Activated CD4-positive, alpha-beta T cell treated with anti-CD3 and anti-CD28 coated beads for 36 hours (primary cell): ENCODE results near the gene DLGAP4. TPM values are rescaled to one million over a fixed set of nuclear protein-coding genes. Genes with fewer than 3 reads are reported as not detected.
A peak's percentile ranks its signal among the peaks of the same experiment; 100 is the strongest.

Source experiments
- ATAC-seq: fragments of 200-7000 bp; cut with Tn5 transposase; one replicate; pipeline ENCODE4 v1.10.0; 2021; ENCODE audit warnings: mild to moderate bottlenecking, moderate library complexity
- CTCF ChIA-PET: fragments of 350-600 bp; sonication (Branson Sonifier 250); formaldehyde crosslinking; loops from one replicate; lab custom pipeline; 2021; ENCODE audit warnings: antibody characterized with exemption; lab: Charles Lee
- POLR2A ChIA-PET: fragments of 350-600 bp; sonication (Branson Sonifier 250); formaldehyde crosslinking; loops from one replicate; lab custom pipeline; 2021; ENCODE audit warnings: antibody characterized with exemption, inconsistent platforms; lab: Charles Lee
- DNase-seq: peaks from one replicate; pipeline ENCODE4 v3.0.0-alpha.2; 2020
- H3K27ac Mint-ChIP-seq: one replicate; pipeline ENCODE4 v1.8.0; 2021; ENCODE audit warnings: mixed read lengths
- H3K27me3 Mint-ChIP-seq: one replicate; pipeline ENCODE4 v1.8.0; 2021; ENCODE audit warnings: mixed read lengths
- H3K36me3 Mint-ChIP-seq: one replicate; pipeline ENCODE4 v1.8.0; 2021; ENCODE audit warnings: low read depth, mixed read lengths
- H3K4me1 Mint-ChIP-seq: one replicate; pipeline ENCODE4 v1.8.0; 2021; ENCODE audit warnings: mixed read lengths
- H3K4me3 Mint-ChIP-seq: one replicate; pipeline ENCODE4 v1.8.0; 2021; ENCODE audit warnings: mild to moderate bottlenecking, moderate library complexity, mixed read lengths
- H3K9me3 Mint-ChIP-seq: one replicate; pipeline ENCODE4 v1.8.0; 2021; ENCODE audit warnings: low read depth, mixed read lengths
- intact Hi-C, 2 experiments: fragments of 100-400 bp; cut with DNase I in 1 of 2; cut with micrococcal nuclease in 1 of 2; formaldehyde crosslinking; loops; one replicate each; pipeline versions ENCODE4 v1.14.2 to v1.15.1; 2022 to 2024; cut with DNase I, micrococcal nuclease
- total RNA-seq, 2 experiments: library from RNA; stranded (reverse); gene quantifications; one replicate each; pipeline ENCODE4 v1.2.3, GENCODE V29; 2021

DLGAP4 gene
- total RNA-seq, 2 experiments from 2014 or later, result 19.0 to 21.8 TPM

DNA sequence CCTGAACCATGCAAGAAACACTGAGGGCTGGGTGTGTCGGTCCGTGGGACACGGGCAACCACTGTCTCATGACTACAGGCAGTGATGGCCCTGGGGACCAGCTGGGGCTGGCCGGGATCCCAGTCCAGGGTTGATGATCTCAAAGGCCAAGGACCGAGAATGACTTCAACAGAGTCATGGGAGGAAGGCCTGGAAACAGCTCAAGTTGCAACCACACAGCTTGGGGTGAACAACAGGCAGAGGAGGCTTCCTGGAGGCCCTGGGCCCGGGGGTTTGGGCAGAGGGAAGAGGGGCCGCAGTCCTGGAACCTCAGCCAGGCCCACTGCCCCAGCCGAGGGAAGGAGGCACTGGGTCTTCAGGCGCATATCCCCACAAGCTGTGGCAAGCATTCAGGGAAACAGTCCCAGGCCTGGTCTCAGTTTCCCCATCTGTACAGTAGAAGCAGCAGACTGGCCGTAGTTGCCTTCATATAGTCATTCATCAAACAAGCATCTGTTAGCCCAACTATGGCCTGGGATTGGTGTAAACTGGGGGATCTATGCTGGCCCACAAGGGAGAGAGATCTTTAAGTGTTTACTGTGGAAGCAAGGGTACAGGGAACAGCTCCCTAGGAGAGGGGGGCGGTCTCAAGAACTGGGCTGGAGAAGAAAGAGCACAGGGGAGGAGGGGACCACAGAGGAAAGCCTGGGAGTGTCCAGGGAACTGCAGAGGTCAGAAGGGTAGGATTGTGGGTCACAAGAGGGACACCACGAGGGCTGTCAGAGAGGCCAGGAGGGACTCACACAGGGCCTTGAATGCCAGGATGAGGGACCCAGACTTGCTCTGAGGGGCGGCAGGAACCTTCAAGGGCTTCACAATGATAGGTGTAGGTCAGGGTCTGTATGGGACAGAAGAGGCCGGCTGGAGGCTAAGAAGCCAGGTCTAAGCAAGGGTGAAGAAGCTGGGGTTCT lies 237.3 kb downstream of the DLGAP4 start:
- H3K4me1 Mint-ChIP-seq, result no peaks in the 10 kb centered on the region
- ATAC-seq (no peak), DNase-seq (no peak)
- H3K27me3 Mint-ChIP-seq, result peaks cover 2% of the 10 kb centered on the region
- H3K4me3 Mint-ChIP-seq, result no peak overlapping the region
- H3K9me3 Mint-ChIP-seq, result no peaks in the 10 kb centered on the region
- POLR2A ChIA-PET, result no interaction called here
- H3K36me3 Mint-ChIP-seq, result no peaks in the 10 kb centered on the region
- H3K27ac Mint-ChIP-seq, result no peak overlapping the region
- intact Hi-C loops, result no loop called here
- CTCF ChIA-PET, result no interaction called here

DNA sequence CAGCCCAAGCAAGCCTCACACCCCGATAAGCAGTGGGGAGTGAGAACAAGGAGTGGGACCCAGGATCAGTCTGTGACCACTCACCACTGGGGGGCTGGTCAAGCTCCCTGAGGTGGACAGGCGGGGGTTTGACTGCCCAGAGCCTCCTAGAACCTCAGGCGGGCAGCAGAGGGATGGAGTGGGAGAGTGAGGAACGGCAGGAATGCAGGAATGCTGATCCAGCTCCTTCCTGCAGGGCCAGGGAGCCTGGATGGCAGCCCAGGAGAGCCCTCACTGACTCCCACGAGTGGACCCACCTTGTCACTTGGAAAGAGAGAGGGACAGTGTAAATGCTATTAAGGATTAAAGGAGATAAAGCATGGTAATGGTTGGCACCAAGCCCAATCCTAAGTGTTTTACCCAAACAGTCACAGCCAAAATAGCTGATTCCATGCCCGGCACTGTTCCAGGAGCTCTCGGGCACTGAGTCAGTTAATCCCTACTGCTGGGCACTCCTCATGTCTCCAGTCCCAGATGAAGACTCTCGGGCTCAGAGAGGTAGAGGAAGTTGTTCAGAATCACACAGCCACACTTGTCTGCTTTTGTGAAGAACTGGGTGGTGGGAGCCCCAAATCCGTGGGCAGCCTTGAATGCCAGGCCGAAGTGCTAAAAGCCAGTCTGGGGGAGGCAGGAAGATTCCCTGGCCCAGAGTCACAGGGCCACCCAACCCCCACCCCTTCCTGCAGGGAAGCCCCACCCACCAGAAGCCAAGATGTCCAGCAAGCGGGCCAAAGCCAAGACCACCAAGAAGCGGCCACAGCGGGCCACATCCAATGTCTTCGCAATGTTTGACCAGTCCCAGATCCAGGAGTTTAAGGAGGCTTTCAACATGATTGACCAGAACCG lies 238.2 kb downstream of the DLGAP4 start:
- H3K36me3 Mint-ChIP-seq, result no peaks in the 10 kb centered on the region
- H3K27me3 Mint-ChIP-seq, result peaks cover 2% of the 10 kb centered on the region
- no peaks in the 10 kb centered on the region for H3K4me1 Mint-ChIP-seq
- no peak for ATAC-seq
- no peak for DNase-seq
- H3K9me3 Mint-ChIP-seq, result no peaks in the 10 kb centered on the region
- ChIA-PET POLR2A (no interaction called here), CTCF (no interaction called here)
- no peak overlapping the region for H3K27ac Mint-ChIP-seq
- H3K4me3 Mint-ChIP-seq, result no peak overlapping the region
- intact Hi-C loops, result no loop called here

- DNase-seq (no peak), ATAC-seq (no peak)
- POLR2A ChIA-PET, result no interaction called here
- Mint-ChIP-seq H3K36me3 (no peaks in the 10 kb centered on the region), H3K27me3 (no peaks in the 10 kb centered on the region), H3K4me3 (no peak overlapping the region), H3K27ac (peak overlapping the region; percentile 37), H3K9me3 (no peaks in the 10 kb centered on the region), H3K4me1 (no peaks in the 10 kb centered on the region)
- CTCF ChIA-PET, result interaction anchor here (0.6 kb wide), 2 partner anchors 28 to 289 kb away, joined by 3 read pairs; no protein-coding TSS in a partner anchor
- intact Hi-C loops, result no loop called here
Measured at GRCh38 chr20:36546111-36546736, 240.1 kb downstream of the DLGAP4 start.

- Mint-ChIP-seq H3K27ac (no peak overlapping the region), H3K4me1 (no peaks in the 10 kb centered on the region), H3K36me3 (no peaks in the 10 kb centered on the region), H3K27me3 (no peaks in the 10 kb centered on the region), H3K4me3 (no peak overlapping the region), H3K9me3 (no peaks in the 10 kb centered on the region)
- intact Hi-C loops, result no loop called here
- POLR2A ChIA-PET, result no interaction called here
- no peak for DNase-seq
- CTCF ChIA-PET, result no interaction called here
- ATAC-seq, result no peak
Measured at GRCh38 chr20:36547186-36548005, 241.3 kb downstream of the DLGAP4 start.

DNA sequence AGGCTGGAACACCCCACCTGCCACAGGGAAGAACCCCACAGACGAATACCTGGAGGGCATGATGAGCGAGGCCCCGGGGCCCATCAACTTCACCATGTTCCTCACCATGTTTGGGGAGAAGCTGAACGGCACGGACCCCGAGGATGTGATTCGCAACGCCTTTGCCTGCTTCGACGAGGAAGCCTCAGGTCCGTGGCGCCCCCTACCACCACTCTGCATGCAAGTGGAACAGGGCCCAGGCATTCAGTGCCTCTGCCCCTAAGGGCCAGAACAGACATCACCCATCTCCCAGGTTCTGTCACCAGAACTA lies 241.8 kb downstream of the DLGAP4 start:
- Mint-ChIP-seq H3K4me3 (no peak overlapping the region), H3K9me3 (no peaks in the 10 kb centered on the region), H3K27ac (no peak overlapping the region), H3K27me3 (no peaks in the 10 kb centered on the region), H3K4me1 (no peaks in the 10 kb centered on the region), H3K36me3 (no peaks in the 10 kb centered on the region)
- intact Hi-C loops, result no loop called here
- ATAC-seq, result no peak
- ChIA-PET POLR2A (no interaction called here), CTCF (interaction anchor here (0.6 kb wide), 1 partner anchor 110 kb away, joined by 7 read pairs; no protein-coding TSS in a partner anchor)
- DNase-seq, result peak; percentile 26

DNA sequence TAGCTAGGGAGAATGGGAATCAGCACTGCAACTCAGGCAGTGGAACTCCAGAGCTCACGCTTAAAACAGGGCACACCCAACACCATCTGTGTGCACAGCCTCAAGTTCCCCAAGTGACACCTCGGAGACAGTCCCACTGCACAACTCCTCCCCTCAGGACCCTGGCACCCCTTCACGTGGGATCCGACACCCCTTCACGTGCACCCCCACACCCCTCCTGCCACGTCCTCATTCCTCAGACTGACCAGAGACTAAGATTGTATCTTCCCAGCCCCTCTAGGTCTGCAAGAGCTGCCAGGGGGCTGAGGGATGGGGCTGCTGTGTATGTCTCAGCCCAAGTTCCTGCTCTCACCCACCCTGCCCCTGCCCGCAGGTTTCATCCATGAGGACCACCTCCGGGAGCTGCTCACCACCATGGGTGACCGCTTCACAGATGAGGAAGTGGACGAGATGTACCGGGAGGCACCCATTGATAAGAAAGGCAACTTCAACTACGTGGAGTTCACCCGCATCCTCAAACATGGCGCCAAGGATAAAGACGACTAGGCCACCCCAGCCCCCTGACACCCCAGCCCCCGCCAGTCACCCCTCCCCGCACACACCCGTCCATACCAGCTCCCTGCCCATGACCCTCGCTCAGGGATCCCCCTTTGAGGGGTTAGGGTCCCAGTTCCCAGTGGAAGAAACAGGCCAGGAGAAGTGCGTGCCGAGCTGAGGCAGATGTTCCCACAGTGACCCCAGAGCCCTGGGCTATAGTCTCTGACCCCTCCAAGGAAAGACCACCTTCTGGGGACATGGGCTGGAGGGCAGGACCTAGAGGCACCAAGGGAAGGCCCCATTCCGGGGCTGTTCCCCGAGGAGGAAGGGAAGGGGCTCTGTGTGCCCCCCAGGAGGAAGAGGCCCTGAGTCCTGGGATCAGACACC lies 242.8 kb downstream of the DLGAP4 start:
- intact Hi-C loops, result no loop called here
- Mint-ChIP-seq H3K4me1 (no peaks in the 10 kb centered on the region), H3K4me3 (no peak overlapping the region), H3K27ac (no peak overlapping the region), H3K36me3 (no peaks in the 10 kb centered on the region), H3K9me3 (no peaks in the 10 kb centered on the region), H3K27me3 (no peaks in the 10 kb centered on the region)
- no peak for ATAC-seq
- CTCF ChIA-PET, result no interaction called here
- no peak for DNase-seq
- POLR2A ChIA-PET, result no interaction called here

- ChIA-PET CTCF (no interaction called here), POLR2A (no interaction called here)
- DNase-seq (no peak), ATAC-seq (no peak)
- Mint-ChIP-seq H3K36me3 (no peaks in the 10 kb centered on the region), H3K27ac (no peak overlapping the region), H3K4me1 (no peaks in the 10 kb centered on the region), H3K4me3 (no peak overlapping the region), H3K9me3 (no peaks in the 10 kb centered on the region), H3K27me3 (no peaks in the 10 kb centered on the region)
- intact Hi-C loops, result no loop called here
Measured at GRCh38 chr20:36549628-36549941, 243.4 kb downstream of the DLGAP4 start.

GRCh38 chr20:36549942-36550789 lies 244.0 kb downstream of the DLGAP4 start:
- H3K27me3 Mint-ChIP-seq, result no peaks in the 10 kb centered on the region
- H3K27ac Mint-ChIP-seq, result no peak overlapping the region
- intact Hi-C loops, result loop anchor here in 1 of 2 experiments (10.0 kb wide), 1 partner anchor 335 kb away; no protein-coding TSS in a partner anchor
- ATAC-seq (no peak), DNase-seq (no peak)
- no peaks in the 10 kb centered on the region for H3K9me3 Mint-ChIP-seq
- no peaks in the 10 kb centered on the region for H3K4me1 Mint-ChIP-seq
- CTCF ChIA-PET, result no interaction called here
- POLR2A ChIA-PET, result no interaction called here
- no peaks in the 10 kb centered on the region for H3K36me3 Mint-ChIP-seq
- H3K4me3 Mint-ChIP-seq, result no peak overlapping the region

GRCh38 chr20:36550790-36551299 lies 244.7 kb downstream of the DLGAP4 start:
- no peaks in the 10 kb centered on the region for H3K27me3 Mint-ChIP-seq
- intact Hi-C loops, result loop anchor here in 1 of 2 experiments (10.0 kb wide), 1 partner anchor 334 kb away; no protein-coding TSS in a partner anchor
- H3K9me3 Mint-ChIP-seq, result no peaks in the 10 kb centered on the region
- no peak overlapping the region for H3K27ac Mint-ChIP-seq
- POLR2A ChIA-PET, result no interaction called here
- no peaks in the 10 kb centered on the region for H3K4me1 Mint-ChIP-seq
- no peak for DNase-seq
- H3K4me3 Mint-ChIP-seq, result no peak overlapping the region
- CTCF ChIA-PET, result interaction anchor here (0.6 to 0.8 kb wide), 3 partner anchors 95 to 258 kb away, joined by 3 to 4 read pairs (median 3); partner anchors contain the start of gene SLA2
- ATAC-seq, result no peak
- no peaks in the 10 kb centered on the region for H3K36me3 Mint-ChIP-seq
